Testis (tissue), 3 donors: ENCODE data around the gene HTR2B. TPM values are rescaled to one million over a fixed set of nuclear protein-coding genes. Genes with fewer than 3 reads are reported as not detected.

Experiments
- DNase-seq: peaks from one replicate; pipeline ENCODE4 v3.0.0-alpha.2; 2019
- H3K27ac ChIP-seq, 2 donors: fragments of 200-600 bp; sonication (generic); one replicate each; pipeline ENCODE4 v1.5.1; 2019
- H3K27me3 ChIP-seq: fragments of 200-600 bp; sonication (generic); one replicate; pipeline ENCODE4 v1.5.1; 2019
- H3K36me3 ChIP-seq: fragments of 200-600 bp; sonication (generic); one replicate; pipeline ENCODE4 v1.5.1; 2017; ENCODE audit warnings: low read depth; ENCODE audit errors: missing control alignments
- H3K4me1 ChIP-seq: fragments of 200-600 bp; sonication (generic); one replicate; pipeline ENCODE4 v1.5.1; 2019
- H3K4me3 ChIP-seq, 2 donors: fragments of 200-600 bp; sonication (generic); one replicate each; pipeline ENCODE4 v1.5.1; 2017 to 2019
- H3K9me3 ChIP-seq: fragments of 200-600 bp; sonication (generic); one replicate; pipeline ENCODE4 v1.5.1; 2017
- CTCF ChIP-seq, 3 experiments: fragments of 450-650 bp in 2 of 3; fragments of 200-600 bp in 1 of 3; sonication (generic) in 1 of 3; IDR thresholded peaks; one replicate each; pipeline ENCODE4 v1.5.1; 2016 to 2019; ENCODE audit warnings: antibody characterized with exemption in 3 of 3, mild to moderate bottlenecking in 2 of 3, moderate library complexity in 1 of 3
- POLR2A ChIP-seq: fragments of 450-650 bp; IDR thresholded peaks from one replicate; pipeline ENCODE4 v1.6.1; 2017; ENCODE audit warnings: antibody characterized with exemption, mild to moderate bottlenecking, moderate library complexity
- WGBS, 2 donors: methylation state at CpG; one replicate each; pipeline ENCODE4 v1.1.5; 2018; 5-methylcytosine and 5-hydroxymethylcytosine counted together
- intact Hi-C: fragments of 100-400 bp; cut with DNase I; formaldehyde crosslinking; loops from one replicate; pipeline ENCODE4 v1.15.1; 2023; ENCODE audit warnings: low total_unique reads
- polyA plus RNA-seq: library from polyadenylated mRNA; stranded (reverse); fragments of 350-450 nt; fragmentation: Illumina TruSeq; extraction: RNeasy Lipid Tissue Mini Kit (QIAGEN cat#74804); gene quantifications from one replicate; pipeline ENCODE4 v1.2.3, GENCODE V29; 2014; ENCODE audit warnings: low read depth, low replicate concordance; ENCODE audit not compliant: insufficient read depth
- total RNA-seq, 2 donors: library from RNA; depleted of rRNA; stranded (reverse); fragments of >200 nt; gene quantifications; one replicate each; pipeline ENCODE4 v1.2.3, GENCODE V29; 2016

Gene HTR2B
- total and polyA plus RNA-seq, 3 donors from 2014 or later, result 0.16 to 0.71 (median 0.37) TPM

DNA sequence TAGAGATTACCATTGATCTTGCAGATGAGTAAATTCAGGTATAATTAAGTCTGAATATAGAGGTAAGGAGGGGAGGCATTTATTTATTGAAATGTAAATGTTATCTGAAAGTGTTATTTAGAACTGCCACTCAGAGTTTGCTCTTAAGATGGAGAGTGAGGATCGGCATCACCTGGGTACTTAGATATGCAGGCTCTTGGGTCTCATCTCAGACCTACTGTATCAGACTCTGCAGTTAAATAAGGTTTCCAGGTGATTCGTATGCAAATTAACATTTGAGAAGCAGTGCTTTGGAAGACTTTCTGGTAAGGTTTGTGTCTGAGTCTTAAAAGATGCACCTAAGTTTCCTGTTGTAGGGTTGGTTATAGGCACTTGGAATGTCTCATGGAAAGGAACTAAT is 9.2 kb downstream of the HTR2B start:
- Histone ChIP-seq H3K4me3 (no peak overlapping the region), H3K27me3 (no peaks in the 10 kb centered on the region), H3K36me3 (no peaks in the 10 kb centered on the region), H3K4me1 (peaks cover 3% of the 10 kb centered on the region), H3K27ac (no peak overlapping the region), H3K9me3 (no peaks in the 10 kb centered on the region)
- intact Hi-C loops, result loop anchor here (10.0 kb wide), 1 partner anchor 79 kb away; the partner anchor contains the start of gene ARMC9
- no peak for TF ChIP-seq CTCF (IDR thresholded peaks at IDR 0.05)
- TF ChIP-seq POLR2A, result no peak
- WGBS, 2 donors, result 87 to 98% methylated on average over 2 of the region's 2 CpGs
- no peak for DNase-seq

DNA sequence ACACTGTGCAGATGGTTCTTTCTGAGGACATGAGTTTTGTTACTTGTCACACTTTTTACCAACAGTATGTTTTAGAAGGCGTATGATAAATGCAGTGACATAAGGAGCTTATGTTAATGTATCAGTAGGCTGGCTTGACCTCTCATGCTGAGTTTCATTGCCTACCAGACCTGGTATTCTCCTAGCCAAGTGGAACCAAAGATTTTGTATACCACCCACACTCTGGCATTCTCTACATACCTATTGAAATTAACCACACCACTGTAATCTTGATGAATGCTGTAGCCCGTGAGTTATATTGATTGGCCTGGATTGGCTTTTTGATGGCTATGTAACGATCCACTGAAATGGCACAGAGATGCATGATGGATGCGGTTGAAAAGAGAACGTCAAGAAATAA is 11.4 kb downstream of the HTR2B start:
- H3K4me1 ChIP-seq, result peaks cover 9% of the 10 kb centered on the region
- intact Hi-C loops, result loop anchor here (10.0 kb wide), 1 partner anchor 81 kb away; the partner anchor contains the start of gene ARMC9

DNA sequence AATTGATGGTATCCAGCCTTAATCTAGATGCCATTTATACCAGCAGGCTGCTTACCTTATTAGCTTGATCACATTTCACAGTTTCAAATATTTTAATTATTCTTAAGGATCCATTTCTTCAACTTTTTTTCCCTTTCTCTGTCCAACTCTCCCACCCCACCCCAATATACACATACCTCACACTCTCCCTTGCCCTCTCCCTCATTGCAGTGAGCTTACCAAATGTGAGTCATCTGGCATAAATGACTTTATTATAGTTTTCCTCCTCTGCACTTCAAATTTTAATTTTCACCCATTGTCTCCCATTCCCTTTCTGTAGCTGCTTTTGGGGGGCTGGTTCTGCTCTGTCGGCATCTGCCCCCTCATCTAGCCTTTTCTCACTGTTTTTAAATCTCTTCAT is 12.9 kb downstream of the HTR2B start:
- H3K27me3 ChIP-seq, result no peaks in the 10 kb centered on the region
- peaks cover 9% of the 10 kb centered on the region for H3K4me1 ChIP-seq
- no peak for TF ChIP-seq CTCF (IDR thresholded peaks at IDR 0.05)
- no peak for TF ChIP-seq POLR2A
- no peaks in the 10 kb centered on the region for H3K9me3 ChIP-seq
- H3K36me3 ChIP-seq, result no peaks in the 10 kb centered on the region
- H3K27ac ChIP-seq, result no peak overlapping the region
- 84 to 97% methylated on average over 1 of the region's 1 CpG for WGBS, 2 donors
- no peak for DNase-seq
- intact Hi-C loops, result loop anchor here (10.0 kb wide), 1 partner anchor 83 kb away; the partner anchor contains the start of gene ARMC9
- no peak overlapping the region for H3K4me3 ChIP-seq

More for the DNA sequence above, 11.4 kb downstream of the HTR2B start:
- H3K27me3 ChIP-seq, result no peaks in the 10 kb centered on the region
- H3K9me3 ChIP-seq, result no peaks in the 10 kb centered on the region
- no peak for DNase-seq
- WGBS, 2 donors, result 84 to 91% methylated on average over 5 of the region's 5 CpGs
- H3K27ac ChIP-seq, result no peak overlapping the region
- H3K4me3 ChIP-seq, result no peak overlapping the region
- no peak for TF ChIP-seq POLR2A
- no peak for TF ChIP-seq CTCF (IDR thresholded peaks at IDR 0.05)
- no peaks in the 10 kb centered on the region for H3K36me3 ChIP-seq

- TF ChIP-seq POLR2A (no peak), CTCF (IDR thresholded peaks at IDR 0.05) (no peak)
- Histone ChIP-seq H3K27ac (no peak overlapping the region), H3K36me3 (no peaks in the 10 kb centered on the region), H3K9me3 (no peaks in the 10 kb centered on the region), H3K4me3 (no peak overlapping the region), H3K4me1 (peaks cover 9% of the 10 kb centered on the region), H3K27me3 (no peaks in the 10 kb centered on the region)
- no peak for DNase-seq
- intact Hi-C loops, result loop anchor here (10.0 kb wide), 1 partner anchor 84 kb away; the partner anchor contains the start of gene ARMC9
- WGBS, 2 donors, result 36 to 39% methylated on average over 1 of the region's 1 CpG
These were observed 14.3 kb downstream of the HTR2B start for GRCh38 chr2:231110551-231110950.

GRCh38 chr2:231104115-231104713 is 20.6 kb downstream of the HTR2B start:
- Histone ChIP-seq H3K4me1 (no peaks in the 10 kb centered on the region), H3K27me3 (no peaks in the 10 kb centered on the region), H3K9me3 (no peaks in the 10 kb centered on the region), H3K36me3 (no peaks in the 10 kb centered on the region), H3K4me3 (no peak overlapping the region), H3K27ac (no peak overlapping the region)
- 22 to 34% methylated on average over 3 of the region's 3 CpGs for WGBS, 2 donors
- intact Hi-C loops, result no loop called here
- no peak for TF ChIP-seq POLR2A
- TF ChIP-seq CTCF (IDR thresholded peaks at IDR 0.05), result peak; percentile 55 to 81 (median 81)
- DNase-seq, result peak; percentile 72
